NCI-H446 (cell line): ENCODE results near the gene MAPT.
"Not testable (repeated sequence)": the region's sequence is repeated elsewhere in the genome, so short reads cannot be mapped to it uniquely, and the experiment has no call there.

Experiments used
- DNase-seq, 2 experiments: peaks; one replicate each; lab custom pipeline; 2025; lab: John Stamatoyannopoulos, UW

Gene MAPT

GRCh38 chr17:45900723-45901415, 6.5 kb downstream of the MAPT start:
- no peak for DNase-seq

- DNase-seq: peak in 1 of 2 experiments; percentile 54
Observed at GRCh38 chr17:45902892-45903346, 8.6 kb downstream of the MAPT start.

GRCh38 chr17:45904866-45905265, 10.5 kb downstream of the MAPT start:
- no peak for DNase-seq

GRCh38 chr17:45905814-45906213, 11.5 kb downstream of the MAPT start:
- DNase-seq: peak in 1 of 2 experiments; percentile 33

- DNase-seq: peak; percentile 24 to 72
Observed at GRCh38 chr17:45906237-45906636, 11.9 kb downstream of the MAPT start.

- no peak for DNase-seq
Observed at GRCh38 chr17:45906927-45907622, 12.7 kb downstream of the MAPT start.

- peak in 1 of 2 experiments; percentile 13 for DNase-seq
Observed at GRCh38 chr17:45907750-45908395, 13.5 kb downstream of the MAPT start.

GRCh38 chr17:45908460-45908859, 14.1 kb downstream of the MAPT start:
- no peak for DNase-seq

GRCh38 chr17:45908935-45909334, 14.6 kb downstream of the MAPT start:
- DNase-seq: no peak

- no peak for DNase-seq
Observed at GRCh38 chr17:45910667-45911066, 16.3 kb downstream of the MAPT start.

GRCh38 chr17:45912319-45912718, 18.0 kb downstream of the MAPT start:
- DNase-seq: no peak

GRCh38 chr17:45913030-45913429, 18.7 kb downstream of the MAPT start:
- not testable (repeated sequence) for DNase-seq

- no peak for DNase-seq
Observed at GRCh38 chr17:45914047-45914717, 19.8 kb downstream of the MAPT start.

GRCh38 chr17:45915263-45915662, 20.9 kb downstream of the MAPT start:
- no peak for DNase-seq

- no peak for DNase-seq
Observed at GRCh38 chr17:45917081-45917480, 22.7 kb downstream of the MAPT start.

GRCh38 chr17:45918241-45918745, 23.9 kb downstream of the MAPT start:
- no peak for DNase-seq

- DNase-seq: no peak
Observed at GRCh38 chr17:45919136-45919535, 24.8 kb downstream of the MAPT start.

- DNase-seq: no peak
Observed at GRCh38 chr17:45920083-45920482, 25.7 kb downstream of the MAPT start.

GRCh38 chr17:45923511-45924268, 29.3 kb downstream of the MAPT start:
- no peak for DNase-seq

- DNase-seq: no peak
Observed at GRCh38 chr17:45924332-45924820, 30.0 kb downstream of the MAPT start.

GRCh38 chr17:45925311-45925710, 31.0 kb downstream of the MAPT start:
- no peak for DNase-seq
